Measurements from ENCODE around the gene MAPK6.
"Not testable (repeated sequence)": the region's sequence is repeated elsewhere in the genome, so short reads cannot be mapped to it uniquely, and the experiment has no call there.

Gene MAPK6

GRCh38 chr15:52018693-52019393 is at the start of gene MAPK6:
MAPK6 (plus strand) TSS chr15:52019219; CDS start chr15:52046461, 27,242 bp downstream.
- peak; percentile 94 for DNase-seq

- no peak for DNase-seq
Measured at GRCh38 chr15:51969728-51970127, 49.3 kb upstream of the MAPK6 start.

GRCh38 chr15:51970132-51970817 is 48.7 kb upstream of the MAPK6 start:
- no peak for DNase-seq

- DNase-seq: no peak
Measured at GRCh38 chr15:51971032-51971374, 48.0 kb upstream of the MAPK6 start.

GRCh38 chr15:51971375-51972133 is 47.5 kb upstream of the MAPK6 start, which contains the start of gene LEO1:
LEO1 (minus strand) TSS chr15:51971778; CDS start chr15:51971745, 33 bp downstream.
- DNase-seq: peak; percentile 96

- DNase-seq: no peak
Measured at GRCh38 chr15:51973220-51973619, 45.8 kb upstream of the MAPK6 start.

GRCh38 chr15:51973775-51974174 is 45.2 kb upstream of the MAPK6 start:
- DNase-seq: no peak

- peak; percentile 81 for DNase-seq
Measured at GRCh38 chr15:51982013-51982769, 36.8 kb upstream of the MAPK6 start.

- DNase-seq: no peak
Measured at GRCh38 chr15:51982770-51983103, 36.3 kb upstream of the MAPK6 start.

GRCh38 chr15:51991141-51991540 is 27.9 kb upstream of the MAPK6 start:
- DNase-seq: no peak

- DNase-seq: no peak
Measured at GRCh38 chr15:51992953-51993352, 26.1 kb upstream of the MAPK6 start.

GRCh38 chr15:52002351-52002750 is 16.7 kb upstream of the MAPK6 start:
- DNase-seq: no peak

- not testable (repeated sequence) for DNase-seq
Measured at GRCh38 chr15:52003089-52003488, 15.9 kb upstream of the MAPK6 start.

- no peak for DNase-seq
Measured at GRCh38 chr15:52003710-52004109, 15.3 kb upstream of the MAPK6 start.

- no peak for DNase-seq
Measured at GRCh38 chr15:52004806-52005205, 14.2 kb upstream of the MAPK6 start.

- DNase-seq: no peak
Measured at GRCh38 chr15:52005748-52006701, 13.0 kb upstream of the MAPK6 start.

- no peak for DNase-seq
Measured at GRCh38 chr15:52006702-52007340, 12.2 kb upstream of the MAPK6 start.

- no peak for DNase-seq
Measured at GRCh38 chr15:52008359-52008697, 10.7 kb upstream of the MAPK6 start.

- DNase-seq: no peak
Measured at GRCh38 chr15:52008698-52009434, 10.2 kb upstream of the MAPK6 start.
